Heart right ventricle (tissue), 16 donors: ENCODE data around the gene WTIP. TPM values are rescaled to one million over a fixed set of nuclear protein-coding genes. Genes with fewer than 3 reads are reported as not detected.

Experiments used
- ATAC-seq, 8 donors: fragments of 200-7000 bp; cut with Tn5 transposase; one replicate each; pipeline ENCODE4 v1.9.1; 2020; ENCODE audit warnings: mild to moderate bottlenecking in 8 of 8, moderate library complexity in 8 of 8, moderate number of reproducible peaks in 1 of 8
- DNase-seq, 2 donors: peaks; one replicate each; pipeline ENCODE4 v3.0.0-alpha.2; 2020
- H3K27ac ChIP-seq, 10 donors: fragments of 200-600 bp; sonication (generic) in 2 of 10; one replicate each; pipeline versions ENCODE4 v1.5.0 to v1.8.0; 2020 to 2022; ENCODE audit warnings: mild to moderate bottlenecking in 3 of 10
- H3K27me3 ChIP-seq, 7 donors: fragments of 200-600 bp; one replicate each; pipeline ENCODE4 v1.8.0; 2021 to 2022; ENCODE audit warnings: mild to moderate bottlenecking in 2 of 7
- H3K36me3 ChIP-seq, 9 donors: fragments of 200-600 bp; sonication (generic) in 1 of 9; one replicate each; pipeline versions ENCODE4 v1.5.0 to v1.8.0; 2020 to 2022; ENCODE audit warnings: mild to moderate bottlenecking in 2 of 9
- H3K4me1 ChIP-seq, 9 donors: fragments of 200-600 bp; sonication (generic) in 1 of 9; one replicate each; pipeline versions ENCODE4 v1.5.0 to v1.8.0; 2020 to 2022; ENCODE audit warnings: mild to moderate bottlenecking in 4 of 9
- H3K4me3 ChIP-seq, 10 donors: fragments of 200-600 bp; sonication (generic) in 2 of 10; one replicate each; pipeline versions ENCODE4 v1.5.0 to v1.8.0; 2020 to 2022; ENCODE audit warnings: mild to moderate bottlenecking in 7 of 10, moderate library complexity in 2 of 10
- H3K9me3 ChIP-seq, 11 donors: fragments of 200-600 bp in 10 of 11; sonication (generic) in 2 of 11; one replicate each; pipeline versions ENCODE4 v1.5.0 to v1.8.0; 2013 to 2022; ENCODE audit warnings: mild to moderate bottlenecking in 2 of 11, control low read depth in 1 of 11, moderate library complexity in 1 of 11
- CTCF ChIP-seq, 9 donors: fragments of 200-600 bp; sonication (generic) in 2 of 9; IDR thresholded peaks; one replicate each; pipeline versions ENCODE4 v1.5.0 to v1.8.0; 2021 to 2022; ENCODE audit warnings: antibody characterized with exemption in 9 of 9, mild to moderate bottlenecking in 5 of 9, moderate library complexity in 1 of 9
- WGBS, 2 donors: extraction: QIAGEN DNeasy Blood & Tissue Kit; methylation state at CpG; one replicate each; pipeline ENCODE4 v1.1.7; 2013; ENCODE audit warnings: inconsistent platforms in 1 of 2; 5-methylcytosine and 5-hydroxymethylcytosine counted together
- intact Hi-C, 10 donors: fragments of 100-400 bp; cut with DNase I; formaldehyde crosslinking; loops; one replicate each; pipeline versions ENCODE4 v1.11.1 to v1.14.2; 2022
- polyA plus RNA-seq, 2 donors: library from polyadenylated mRNA; stranded (reverse); fragments of 200-250 nt; gene quantifications; one replicate each; pipeline ENCODE4 v1.2.3, GENCODE V29; 2013
- total RNA-seq, 10 donors: library from RNA; stranded (reverse); fragmentation: NEBNext Ultra II Directional in 3 of 10; extraction: Animal tissue kit (Norgen Biotek cat#: 25700) in 3 of 10; gene quantifications; one replicate each; pipeline versions ENCODE4 v1.2.1 to v1.2.4, GENCODE V29; 2021 to 2023
- donor health status: Arrhythmogenic right ventricular cardiomyopathy.
- donor health status: ischemic (EF 13 %, LVEDD 7.1; RV severe dilation, severe dysfunction).
- donor health status: healthy with polysubstance abuse.
- donor health status: DM: no; HTN: yes; CAD: no.
- donor health status: DM: no; HTN: no; CAD: no.
- donor health status: ischemic (EF 25% LVEDD 6.9; RV normal size, moderate dysfunction).
- donor health status: ischemic (EF 25% LVEDD 5.7; RV mildly dilated, moderate dysfunction).
- donor health status: healthy.
- donor health status: DM: yes; HTN: yes; CAD: no.
- donor health status: Ischemic cardiomyopathy.
- donor health status: ischemic (EF 35%, LVEDD 5.7; RV mildly dilated, moderate dysfunction).
- donor health status: nonischemic (EF 11% LVEDD 7.7; RV severe dilation, severe dysfunction).
- donor health status: DM: yes; HTN: yes; CAD: no.
- donor health status: PGD.
- donor health status: ischemic (EF 29% LVEDD 5.4; RV normal size, mild dysfunction).
- donor health status: nonischemic (EF 23%, LVEDD 6.1; RV moderate dilation, normal function).

Gene WTIP
- total and polyA plus RNA-seq, 12 donors, result 4.8 to 30.0 (median 22.7) TPM

- no peak overlapping the region for H3K4me3 ChIP-seq
- peaks cover 0 to 4% (median 0%) of the 10 kb centered on the region in 9 donors for H3K4me1 ChIP-seq
- no peak overlapping the region for H3K27ac ChIP-seq
- no peak for TF ChIP-seq CTCF (IDR thresholded peaks at IDR 0.05)
- WGBS, 2 donors, result 83 to 85% methylated on average over 17 of the region's 17 CpGs
- peaks cover 0 to 10% (median 0%) of the 10 kb centered on the region in 11 donors for H3K9me3 ChIP-seq
- H3K36me3 ChIP-seq, result no peaks in the 10 kb centered on the region
- intact Hi-C loops, result no loop called here
- peak in 1 of 8 donors; percentile 34 for ATAC-seq
- DNase-seq, result no peak
- H3K27me3 ChIP-seq, result peaks cover 0 to 15% (median 0%) of the 10 kb centered on the region in 7 donors
Observed at GRCh38 chr19:34512254-34512822, 30.8 kb downstream of the WTIP start.

- WGBS, 2 donors, result 59 to 80% methylated on average over 6 of the region's 6 CpGs
- Histone ChIP-seq H3K27me3 (peaks cover 0 to 20% (median 0%) of the 10 kb centered on the region in 7 donors), H3K36me3 (no peaks in the 10 kb centered on the region), H3K9me3 (peaks cover 0 to 10% (median 0%) of the 10 kb centered on the region in 11 donors), H3K27ac (no peak overlapping the region), H3K4me3 (no peak overlapping the region), H3K4me1 (peaks cover 0 to under 1% (median 0%) of the 10 kb centered on the region in 9 donors)
- ATAC-seq (no peak), DNase-seq (no peak)
- intact Hi-C loops, result no loop called here
- no peak for TF ChIP-seq CTCF (IDR thresholded peaks at IDR 0.05)
Observed at GRCh38 chr19:34513767-34514166, 32.2 kb downstream of the WTIP start.

DNA sequence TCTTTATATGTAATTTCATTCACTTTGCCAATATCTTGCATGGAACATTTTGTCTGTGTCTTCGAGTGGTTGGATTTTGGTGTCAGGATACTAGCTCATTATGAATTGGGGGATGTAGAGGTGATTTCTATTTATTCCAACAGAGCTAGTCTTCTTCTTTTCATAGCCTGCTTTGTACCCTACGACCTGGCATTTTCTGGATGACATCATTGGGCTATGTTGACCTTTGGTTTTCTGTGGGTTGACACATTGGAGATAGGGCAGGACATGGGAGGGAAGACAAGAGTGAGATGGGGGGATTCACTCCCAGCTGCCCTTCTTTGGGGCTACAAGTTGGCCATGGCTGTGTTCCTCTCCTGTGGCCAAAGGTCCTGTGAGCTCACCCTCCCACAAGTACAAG, 38.0 kb downstream of the WTIP start:
- intact Hi-C loops, result no loop called here
- TF ChIP-seq CTCF (IDR thresholded peaks at IDR 0.05), result no peak
- Histone ChIP-seq H3K4me1 (no peaks in the 10 kb centered on the region), H3K27me3 (peaks cover 0 to 22% (median 5%) of the 10 kb centered on the region in 7 donors), H3K9me3 (no peaks in the 10 kb centered on the region), H3K4me3 (no peak overlapping the region), H3K27ac (no peak overlapping the region), H3K36me3 (no peaks in the 10 kb centered on the region)
- no peak for DNase-seq
- WGBS, 2 donors, result 50 to 55% methylated on average over 2 of the region's 2 CpGs
- ATAC-seq, result no peak

- WGBS, 2 donors, result 67 to 68% methylated on average over 1 of the region's 1 CpG
- Histone ChIP-seq H3K4me1 (no peaks in the 10 kb centered on the region), H3K36me3 (no peaks in the 10 kb centered on the region), H3K9me3 (no peaks in the 10 kb centered on the region), H3K4me3 (no peak overlapping the region), H3K27ac (no peak overlapping the region), H3K27me3 (peaks cover 0 to 36% (median 4%) of the 10 kb centered on the region in 7 donors)
- TF ChIP-seq CTCF (IDR thresholded peaks at IDR 0.05), result no peak
- no peak for ATAC-seq
- intact Hi-C loops, result no loop called here
- DNase-seq, result no peak
Observed at GRCh38 chr19:34523408-34523807, 41.9 kb downstream of the WTIP start.
